Epithelial cell of esophagus (primary cell): Measurements from ENCODE around the gene ADAM17.
"Not testable (repeated sequence)": the region's sequence is repeated elsewhere in the genome, so short reads cannot be mapped to it uniquely, and the experiment has no call there.

Experiments
- DNase-seq: peaks from one replicate; pipeline ENCODE4 v3.0.0; 2010; ENCODE audit warnings: low read depth
- H3K4me3 ChIP-seq: 2 replicates; pipeline ENCODE4 v1.5.1; 2011; ENCODE audit warnings: mild to moderate bottlenecking, low read length, control low read depth
- CTCF ChIP-seq: IDR thresholded peaks from 2 replicates; pipeline ENCODE4 v1.5.1; 2011; ENCODE audit warnings: low read depth, mild to moderate bottlenecking, low read length, control low read depth, inconsistent platforms; ENCODE audit not compliant: insufficient read depth; ENCODE audit errors: missing control alignments

ADAM17 gene

GRCh38 chr2:9519250-9519649 lies 36.4 kb downstream of the ADAM17 start:
- TF ChIP-seq CTCF, result no peak
- DNase-seq, result peak; percentile 39
- H3K4me3 ChIP-seq, result no peak overlapping the region

- DNase-seq, result no peak
- no peak for TF ChIP-seq CTCF
Measured at GRCh38 chr2:9518780-9519179, 36.9 kb downstream of the ADAM17 start.

GRCh38 chr2:9518163-9518562 lies 37.5 kb downstream of the ADAM17 start:
- no peak overlapping the region for H3K4me3 ChIP-seq
- no peak for DNase-seq
- no peak for TF ChIP-seq CTCF

More at GRCh38 chr2:9518780-9519179, 36.9 kb downstream of the ADAM17 start:
- no peak overlapping the region for H3K4me3 ChIP-seq

GRCh38 chr2:9517118-9517782 lies 38.4 kb downstream of the ADAM17 start:
- H3K4me3 ChIP-seq, result no peak overlapping the region
- no peak for DNase-seq
- no peak for TF ChIP-seq CTCF

- not testable (repeated sequence) for H3K4me3 ChIP-seq, DNase-seq
Measured at GRCh38 chr2:9513946-9514345, 41.7 kb downstream of the ADAM17 start.

GRCh38 chr2:9508931-9509330 lies 46.7 kb downstream of the ADAM17 start:
- TF ChIP-seq CTCF, result no peak
- no peak for DNase-seq
- H3K4me3 ChIP-seq, result no peak overlapping the region

- no peak for DNase-seq
- no peak overlapping the region for H3K4me3 ChIP-seq
- TF ChIP-seq CTCF, result no peak
Measured at GRCh38 chr2:9498210-9498609, 57.4 kb downstream of the ADAM17 start.
